K562 (cell line): Measurements from ENCODE around the gene RBP7. TPM values are rescaled to one million over a fixed set of nuclear protein-coding genes. Genes with fewer than 3 reads are reported as not detected.

ENCODE experiments used
- ATAC-seq: fragments of 200-7000 bp; cut with Tn5 transposase; 3 replicates; pipeline ENCODE4 v1.9.1; 2020; ENCODE audit warnings: moderate library complexity
- BruUV-seq: library from RNA; stranded (reverse); fragments of 400-500 nt; replicated peaks from 2 replicates; lab custom pipeline; 2021; lab: Mats Ljungman, UMichigan
- CTCF ChIA-PET: fragments of 300-600 bp; formaldehyde crosslinking; extraction: SDS; loops from one replicate; lab custom pipeline; 2021; ENCODE audit warnings: low intra/inter-chr PET ratio; lab: Yijun Ruan, JAX
- POLR2A ChIA-PET: fragments of 300-600, 350-650 bp; sonication (Branson Sonifier 250); formaldehyde crosslinking; extraction: SDS; loops from one replicate; lab custom pipeline; 2021; ENCODE audit warnings: antibody characterized with exemption, inconsistent platforms; lab: Yijun Ruan, JAX
- DNase-seq, 4 experiments: peaks; one replicate each; pipeline versions ENCODE4 v3.0.0 to v3.0.0-alpha.2; 2011 to 2018; ENCODE audit warnings: low spot score in 3 of 4, mixed read lengths in 3 of 4; ENCODE audit errors: extremely low read depth in 1 of 4
- FAIRE-seq: peaks from 2 replicates; lab custom pipeline; 2011; peaks lifted over from hg19 to GRCh38; lab: Jason Lieb, UNC
- H2AFZ ChIP-seq: 2 replicates; pipeline ENCODE4 v1.6.0; 2011; ENCODE audit warnings: low read depth, low read length, control low read depth, inconsistent platforms
- H3K27ac ChIP-seq: fragments of 200-600 bp; 3 replicates; pipeline ENCODE4 v1.8.0; 2011; ENCODE audit warnings: low read depth, mild to moderate bottlenecking, control low read depth, inconsistent platforms, low read length, moderate library complexity, mixed read lengths; ENCODE audit errors: extremely low read depth
- H3K27me3 ChIP-seq, 2 experiments: fragments of 300-600 bp in 1 of 2; 2 replicates in 1 of 2; 3 replicates in 1 of 2; pipeline versions ENCODE4 v1.6.0 to v1.8.0; 2011; ENCODE audit warnings: inconsistent platforms in 2 of 2, low read length in 2 of 2, mild to moderate bottlenecking in 1 of 2, mixed read lengths in 1 of 2, moderate library complexity in 1 of 2; ENCODE audit not compliant: control insufficient read depth in 2 of 2, insufficient read depth in 2 of 2
- H3K36me3 ChIP-seq: fragments of 300-600 bp; 3 replicates; pipeline ENCODE4 v1.8.0; 2011; ENCODE audit warnings: mild to moderate bottlenecking, low read length, inconsistent platforms; ENCODE audit not compliant: control insufficient read depth, insufficient read depth
- H3K4me1 ChIP-seq, 2 experiments: fragments of 200-600 bp in 1 of 2; replicated peaks in 1 of 2; 2 replicates in 1 of 2; 3 replicates in 1 of 2; pipeline versions ENCODE4 v1.5.1 to v1.8.0; 2011; ENCODE audit warnings: inconsistent platforms in 2 of 2, low read length in 2 of 2, mild to moderate bottlenecking in 1 of 2, mixed read lengths in 1 of 2, moderate library complexity in 1 of 2; ENCODE audit not compliant: control insufficient read depth in 2 of 2, insufficient read depth in 2 of 2
- H3K4me2 ChIP-seq: 2 replicates; pipeline ENCODE4 v1.6.1; 2011; ENCODE audit warnings: low read length, control low read depth, inconsistent platforms, mixed read lengths; ENCODE audit not compliant: insufficient read depth
- H3K4me3 ChIP-seq: fragments of 200-600 bp; sonication (generic), shearing (Covaris generic); 2 replicates; pipeline ENCODE4 v1.5.1; 2016; ENCODE audit warnings: control low read depth, inconsistent platforms
- H3K79me2 ChIP-seq: fragments of 200-600 bp; 3 replicates; pipeline ENCODE4 v1.8.0; 2011; ENCODE audit warnings: low read length, inconsistent platforms; ENCODE audit not compliant: control insufficient read depth, insufficient read depth
- H3K9ac ChIP-seq, 2 experiments: 2 replicates each; pipeline versions ENCODE4 v1.6.0 to v1.6.1; 2011; ENCODE audit warnings: low read depth in 2 of 2, low read length in 2 of 2, control low read depth in 1 of 2, inconsistent platforms in 1 of 2, mild to moderate bottlenecking in 1 of 2, mixed read lengths in 1 of 2; ENCODE audit not compliant: insufficient read depth in 1 of 2
- H3K9me1 ChIP-seq: one replicate; pipeline ENCODE4 v1.6.0; 2011; ENCODE audit warnings: inconsistent platforms, mild to moderate bottlenecking, low read length, moderate library complexity; ENCODE audit not compliant: control insufficient read depth, insufficient read depth
- H3K9me3 ChIP-seq: replicated peaks from 2 replicates; pipeline ENCODE4 v1.5.1; 2011; ENCODE audit warnings: low read depth, low read length, inconsistent platforms; ENCODE audit not compliant: control insufficient read depth, insufficient read depth
- H4K20me1 ChIP-seq: replicated peaks from 2 replicates; pipeline ENCODE4 v1.6.1; 2011; ENCODE audit warnings: low read length, inconsistent platforms, mixed read lengths; ENCODE audit not compliant: control insufficient read depth, insufficient read depth
- CBX3 ChIP-seq, 2 experiments: IDR thresholded peaks; 1 replicate in 1 of 2; 2 replicates in 1 of 2; pipeline ENCODE4 v1.6.1; 2012; ENCODE audit warnings: inconsistent platforms in 2 of 2, low read length in 2 of 2, borderline replicate concordance in 1 of 2, control low read depth in 1 of 2
- COPS2 ChIP-seq: fragments of 450-650 bp; conservative IDR thresholded peaks from 2 replicates; pipeline ENCODE4 v1.6.1; 2016; ENCODE audit warnings: mild to moderate bottlenecking, moderate library complexity
- CSDE1 ChIP-seq, 2 experiments: fragments of 450-650 bp; IDR thresholded peaks; 2 replicates each; pipeline ENCODE4 v1.6.1; 2016; ENCODE audit warnings: mild to moderate bottlenecking in 1 of 2
- FOXK2 ChIP-seq, 2 experiments: fragments of 450-650 bp; IDR thresholded peaks in 1 of 2; conservative IDR thresholded peaks in 1 of 2; 2 replicates each; pipeline ENCODE4 v1.6.1; 2016; ENCODE audit warnings: low read depth in 2 of 2, mild to moderate bottlenecking in 1 of 2
- ILF3 ChIP-seq: fragments of 450-650 bp; IDR thresholded peaks from 2 replicates; pipeline ENCODE4 v1.6.1; 2018; ENCODE audit warnings: antibody characterized with exemption, mild to moderate bottlenecking, moderate library complexity, borderline replicate concordance
- L3MBTL2 ChIP-seq: fragments of 450-650 bp; IDR thresholded peaks from 2 replicates; pipeline ENCODE4 v1.6.1; 2016; ENCODE audit warnings: mild to moderate bottlenecking, moderate library complexity
- MAFG ChIP-seq: fragments of 450-650 bp; conservative IDR thresholded peaks from 2 replicates; pipeline ENCODE4 v1.6.1; 2016; ENCODE audit warnings: missing genetic modification characterization, missing compliant biosample characterization
- NCOA4 ChIP-seq: fragments of 450-650 bp; IDR thresholded peaks from 2 replicates; pipeline ENCODE4 v1.6.1; 2018; ENCODE audit warnings: mild to moderate bottlenecking; ENCODE audit not compliant: partially characterized antibody
- RBM17 ChIP-seq: fragments of 200-400 bp; formaldehyde crosslinking; IDR thresholded peaks from 2 replicates; pipeline ENCODE4 v1.6.1; 2017; ENCODE audit warnings: low read depth, mild to moderate bottlenecking, low read length, borderline replicate concordance
- RFX1 ChIP-seq: fragments of 450-650 bp; IDR thresholded peaks from 2 replicates; pipeline ENCODE4 v1.6.1; 2016; ENCODE audit warnings: mild to moderate bottlenecking, moderate library complexity
- ZNF280B ChIP-seq: fragments of 250-450 bp; sonication (Bioruptor Pico); IDR thresholded peaks from 2 replicates; pipeline ENCODE4 v1.5.1; 2021; ENCODE audit warnings: mild to moderate bottlenecking
- ZNF444 ChIP-seq: fragments of 250-450 bp; sonication (Bioruptor Pico); IDR thresholded peaks from 2 replicates; pipeline ENCODE4 v1.4.0; 2020; ENCODE audit warnings: mild to moderate bottlenecking, moderate library complexity
- ZNF780A ChIP-seq: fragments of 250-450 bp; sonication (Bioruptor Pico); IDR thresholded peaks from 2 replicates; pipeline ENCODE4 v1.5.0; 2021; ENCODE audit warnings: mild to moderate bottlenecking
- whole genome bisulfite sequencing: fragments of 100-300 bp; shearing (Covaris generic); methylation state at CpG from one replicate; pipeline ENCODE4 v1.1.6; 2016; ENCODE audit warnings: low coverage, mixed read lengths; ENCODE audit not compliant: insufficient coverage; ENCODE audit errors: missing lambda C conversion rate; 5-methylcytosine and 5-hydroxymethylcytosine counted together
- in situ Hi-C: fragments of 300-500 bp; cut with MboI; formaldehyde crosslinking; loops from 4 replicates; pipeline ENCODE4 v1.15.0; 2018; ENCODE audit warnings: inconsistent platforms, mixed read lengths
- intact Hi-C: fragments of 100-400 bp; cut with micrococcal nuclease; formaldehyde crosslinking; loops from 2 replicates; pipeline ENCODE4 v1.14.2; 2022
- polyA plus RNA-seq, 8 experiments: library from polyadenylated mRNA; depleted of rRNA in 4 of 8; stranded (reverse) in 5 of 8; unstranded in 3 of 8; fragments of >200 nt; fragmentation: Nextera tagmentation in 2 of 8; fragmentation: Illumina TruSeq in 1 of 8; extraction: Ambion mirVana in 2 of 8; extraction: Trizol in 1 of 8; gene quantifications; 2 replicates each; pipeline versions ENCODE4 v1.2.1 to v1.2.3, GENCODE V29; 2011 to 2014; ENCODE audit warnings: inconsistent platforms in 1 of 8, missing spikeins in 1 of 8
- total RNA-seq, 7 experiments: library from RNA; depleted of rRNA in 6 of 7; stranded (reverse); fragments of >200 nt in 6 of 7; fragmentation: Illumina TruSeq in 2 of 7; extraction: Trizol in 2 of 7; gene quantifications; 2 replicates each; pipeline versions ENCODE4 v1.2.1 to v1.2.3, GENCODE V29; 2011 to 2021; ENCODE audit warnings: low replicate concordance in 1 of 7
- TF ChIP-seq, protein P1 (sequence below): fragments of 450-650 bp; IDR thresholded peaks from 2 replicates; pipeline ENCODE4 v1.6.1; 2018; ENCODE audit warnings: mild to moderate bottlenecking, low read depth; ENCODE audit not compliant: partially characterized antibody
- TF ChIP-seq, protein P2 (sequence below): fragments of 250-450 bp; sonication (Bioruptor Pico); IDR thresholded peaks from 2 replicates; pipeline ENCODE4 v1.8.0; 2022; ENCODE audit warnings: moderate library complexity, mild to moderate bottlenecking, inconsistent platforms

RBP7 gene
- total and polyA plus RNA-seq, 9 of the 15 experiments (the other 6 are each of a cell fraction or from before 2014, with no cell fraction given): not detected

DNA sequence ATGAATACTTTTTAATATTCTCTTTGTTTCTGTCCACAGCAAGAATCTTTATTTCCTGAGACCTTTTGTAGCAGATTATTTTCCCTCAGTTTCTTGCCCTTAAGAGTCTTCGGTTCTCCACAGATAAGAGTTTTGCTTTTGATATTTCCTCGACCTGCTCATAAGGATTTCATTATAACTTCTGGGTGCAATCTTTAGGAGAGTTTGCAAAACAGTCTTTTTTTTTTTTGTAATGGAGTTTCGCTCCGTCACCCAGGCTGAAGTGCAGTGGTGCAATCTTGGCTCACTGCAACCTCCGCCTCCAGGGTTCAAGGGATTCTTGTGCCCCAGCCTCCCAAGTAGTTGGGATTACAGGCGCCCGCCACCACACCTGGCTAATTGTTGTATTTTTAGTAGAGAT, 25.6 kb downstream of the RBP7 start (continued):
- TF ChIP-seq MAFG (tag): no peak
- no peak for TF ChIP-seq NCOA4

- no peak for ATAC-seq
- CTCF ChIA-PET: no interaction called here
- TF ChIP-seq ZNF280B (CRISPR knock-in tag) (peak; percentile 49; the same call in 1 of the 2 replicates), ILF3 (no peak), FOXK2 (conservative IDR thresholded peaks at IDR 0.05 in 1 of 2, IDR thresholded peaks at IDR 0.05 in 1 of 2; ENCODE audit: low read depth in 2 of 2) (no peak), ZNF780A (no peak), COPS2 (no peak), CBX3 (IDR thresholded peaks at IDR 0.05; ENCODE audit: borderline replicate concordance in 1 of 2, low read length in 2 of 2) (peak in 1 of 2 experiments; percentile 36; a peak in 1 of 3 replicates), RFX1 (no peak), L3MBTL2 (no peak), CSDE1 (IDR thresholded peaks at IDR 0.05) (no peak), ZNF444 (CRISPR knock-in tag) (no peak), RBM17 (no peak)
- TF ChIP-seq, protein P1, sequence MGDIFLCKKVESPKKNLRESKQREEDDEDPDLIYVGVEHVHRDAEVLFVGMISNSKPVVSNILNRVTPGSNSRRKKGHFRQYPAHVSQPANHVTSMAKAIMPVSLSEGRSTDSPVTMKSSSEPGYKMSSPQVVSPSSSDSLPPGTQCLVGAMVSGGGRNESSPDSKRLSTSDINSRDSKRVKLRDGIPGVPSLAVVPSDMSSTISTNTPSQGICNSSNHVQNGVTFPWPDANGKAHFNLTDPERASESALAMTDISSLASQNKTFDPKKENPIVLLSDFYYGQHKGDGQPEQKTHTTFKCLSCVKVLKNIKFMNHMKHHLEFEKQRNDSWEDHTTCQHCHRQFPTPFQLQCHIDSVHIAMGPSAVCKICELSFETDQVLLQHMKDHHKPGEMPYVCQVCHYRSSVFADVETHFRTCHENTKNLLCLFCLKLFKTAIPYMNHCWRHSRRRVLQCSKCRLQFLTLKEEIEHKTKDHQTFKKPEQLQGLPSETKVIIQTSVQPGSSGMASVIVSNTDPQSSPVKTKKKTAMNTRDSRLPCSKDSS: peak; percentile 65
- TF ChIP-seq, protein P2, sequence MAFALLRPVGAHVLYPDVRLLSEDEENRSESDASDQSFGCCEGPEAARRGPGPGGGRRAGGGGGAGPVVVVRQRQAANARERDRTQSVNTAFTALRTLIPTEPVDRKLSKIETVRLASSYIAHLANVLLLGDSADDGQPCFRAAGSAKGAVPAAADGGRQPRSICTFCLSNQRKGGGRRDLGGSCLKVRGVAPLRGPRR (CRISPR knock-in tag): no peak
Measured at GRCh38 chr1:10025354-10025753, 28.3 kb downstream of the RBP7 start.

More at GRCh38 chr1:10025354-10025753, 28.3 kb downstream of the RBP7 start:
- Histone ChIP-seq H3K79me2 (no peaks in the 10 kb centered on the region), H3K27me3 (no peaks in the 10 kb centered on the region), H3K4me3 (no peak overlapping the region), H3K9ac (no peak overlapping the region), H4K20me1 (no peaks in the 10 kb centered on the region), H3K9me1 (no peaks in the 10 kb centered on the region), H3K4me1 (0 out of 5 replicates have a peak, but pooled peaks cover 0 to 2% of the 10 kb centered on the region in 2 experiments), H3K27ac (no peak overlapping the region), H3K9me3 (no peaks in the 10 kb centered on the region; the same call in 1 of the 2 replicates), H3K36me3 (no peaks in the 10 kb centered on the region), H2AFZ (no peak overlapping the region), H3K4me2 (no peak overlapping the region)
- FAIRE-seq (no peak), DNase-seq (no peak)
- intact Hi-C loops: no loop called here
- BruUV-seq: no TSS peak
- in situ Hi-C loops: no loop called here
- POLR2A ChIA-PET: interaction anchor here (0.9 kb wide), 1 partner anchor 82 kb away, joined by 4 read pairs; the partner anchor contains the start of genes LZIC and NMNAT1
- WGBS: 50% methylated on average over 2 of the region's 2 CpGs
